GM19397 (cell line): ENCODE results near the gene CNTRL.

Experiments
- ATAC-seq: cut with Tn5 transposase; IDR thresholded peaks from one replicate; pipeline ENCODE4 v1.9.1; 2021; ENCODE audit warnings: mild to moderate bottlenecking, moderate library complexity; ENCODE audit not compliant: unreplicated experiment

The CNTRL gene

GRCh38 chr9:121199921-121200320, 125.2 kb downstream of the CNTRL start:
- ATAC-seq, result no peak

- ATAC-seq, result no peak
These were observed 125.6 kb downstream of the CNTRL start for GRCh38 chr9:121200356-121200755.

DNA sequence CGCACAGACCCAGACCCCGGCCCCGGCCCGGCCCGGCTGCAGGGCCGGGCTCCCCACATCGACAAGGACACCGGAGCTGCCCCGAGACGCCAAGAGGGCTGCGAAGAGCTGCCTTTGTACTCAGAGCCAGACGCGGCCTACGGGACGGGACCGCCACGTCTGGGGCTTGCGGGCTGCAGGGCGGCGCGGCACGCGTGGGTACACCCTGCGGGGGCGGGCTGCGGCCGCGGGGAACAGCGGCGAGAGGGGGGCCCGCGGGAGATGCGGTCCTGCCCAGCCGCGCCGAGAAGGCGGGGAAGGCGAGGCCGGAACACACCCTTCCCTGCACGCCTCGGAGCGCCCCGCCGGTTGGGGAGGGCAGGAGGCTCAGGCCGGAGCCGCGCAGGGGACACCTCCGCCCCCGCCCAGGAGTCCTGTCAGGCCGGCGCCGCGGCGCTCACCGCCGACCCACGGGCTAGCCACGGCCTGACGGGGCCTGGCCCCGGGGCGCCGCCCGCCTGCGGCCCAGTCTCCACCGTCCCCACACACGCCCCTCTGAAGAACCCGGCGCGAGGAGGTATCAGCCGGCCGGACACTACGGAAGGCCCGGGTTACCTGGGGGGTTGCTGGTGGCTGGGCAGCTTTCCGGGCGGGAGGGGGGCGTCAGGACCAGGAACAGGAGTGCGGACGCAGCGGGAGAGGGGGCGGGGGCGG, 126.4 kb downstream of the CNTRL start:
- ATAC-seq, result peak; percentile 39

- peak; percentile 87 for ATAC-seq
These were observed 127.2 kb downstream of the CNTRL start, which contains the start of gene RAB14 for GRCh38 chr9:121201738-121202533. Gene RAB14, minus strand, starts transcription at chr9:121201869. Its CDS starts 8,457 bp downstream, at chr9:121193412.

- no peak for ATAC-seq
These were observed 129.4 kb downstream of the CNTRL start for GRCh38 chr9:121204121-121204520.

- no peak for ATAC-seq
These were observed 129.9 kb downstream of the CNTRL start for GRCh38 chr9:121204611-121205010.

- peak; percentile 27 for ATAC-seq
These were observed 132.0 kb downstream of the CNTRL start for GRCh38 chr9:121206516-121207370.

GRCh38 chr9:121207371-121207940, 132.7 kb downstream of the CNTRL start:
- ATAC-seq, result peak; percentile 80

DNA sequence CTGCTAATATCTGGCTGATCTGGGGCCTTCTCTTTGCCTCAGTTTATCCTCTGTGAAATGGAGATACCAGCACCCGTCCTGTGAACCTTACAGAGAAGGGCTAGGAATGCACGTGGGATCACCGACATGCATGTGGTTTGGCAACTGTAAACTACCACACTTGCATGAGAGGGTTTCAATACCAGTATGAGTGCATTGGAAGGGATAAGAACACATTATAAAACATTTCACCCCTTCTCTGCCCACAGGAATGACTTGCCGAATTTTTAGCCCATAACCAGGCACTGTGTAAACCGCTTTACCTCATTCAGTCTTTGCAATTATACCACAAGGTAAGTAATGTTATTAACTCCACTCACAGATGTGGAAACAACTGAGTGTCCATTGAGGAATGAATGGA, 135.8 kb downstream of the CNTRL start:
- ATAC-seq, result no peak

DNA sequence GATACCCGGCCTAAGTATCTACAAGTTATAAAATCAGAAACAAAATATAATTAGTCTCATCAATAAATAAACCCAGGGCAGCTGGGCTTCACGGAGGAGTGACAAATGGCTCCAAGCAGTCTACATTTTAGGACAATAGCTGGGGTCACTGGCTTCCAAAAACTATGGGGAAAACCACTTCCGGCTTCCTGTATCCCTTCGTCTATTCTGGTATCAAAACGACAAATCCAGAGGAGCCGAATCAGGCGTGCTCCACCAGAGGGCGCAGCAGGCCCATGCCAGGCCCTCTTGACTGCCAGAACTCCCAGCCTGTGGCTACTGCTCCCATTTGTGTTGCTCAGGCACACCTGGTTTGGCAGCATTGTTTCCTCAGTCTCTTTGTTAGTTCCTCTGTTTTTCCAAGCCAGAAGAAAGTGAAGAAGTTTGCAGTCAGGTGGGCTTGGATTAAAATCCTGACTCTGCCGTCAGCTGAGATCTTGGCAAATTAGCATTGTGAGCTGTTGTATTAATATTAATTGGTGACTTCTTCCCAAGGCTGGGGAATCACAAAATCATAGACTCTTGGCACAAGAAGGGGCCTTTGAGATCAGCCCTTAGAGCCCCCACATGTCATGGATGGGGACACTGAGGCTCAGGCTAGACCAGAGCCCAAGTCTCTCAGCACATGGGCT, 138.5 kb downstream of the CNTRL start:
- ATAC-seq, result peak; percentile 52

DNA sequence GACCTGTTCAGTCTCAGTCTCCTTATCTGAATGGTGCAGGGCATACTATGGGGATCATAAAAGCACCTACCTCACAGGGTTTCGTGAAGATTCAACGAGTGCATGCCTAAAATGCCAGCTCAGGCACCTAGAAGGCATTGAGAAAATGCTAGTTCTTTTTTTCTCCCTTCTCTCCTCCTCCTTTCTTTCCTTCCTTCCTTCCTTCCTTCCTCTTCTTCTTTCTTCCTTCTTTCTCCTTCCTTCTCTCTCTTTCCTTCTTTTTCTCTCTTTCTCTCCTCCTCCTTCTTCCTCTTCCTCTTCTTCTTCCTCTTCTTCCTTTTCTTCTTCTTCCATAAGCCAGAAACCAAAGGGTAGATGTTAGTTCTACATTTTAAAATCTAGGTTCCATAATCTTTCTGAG, 139.2 kb downstream of the CNTRL start:
- no peak for ATAC-seq

DNA sequence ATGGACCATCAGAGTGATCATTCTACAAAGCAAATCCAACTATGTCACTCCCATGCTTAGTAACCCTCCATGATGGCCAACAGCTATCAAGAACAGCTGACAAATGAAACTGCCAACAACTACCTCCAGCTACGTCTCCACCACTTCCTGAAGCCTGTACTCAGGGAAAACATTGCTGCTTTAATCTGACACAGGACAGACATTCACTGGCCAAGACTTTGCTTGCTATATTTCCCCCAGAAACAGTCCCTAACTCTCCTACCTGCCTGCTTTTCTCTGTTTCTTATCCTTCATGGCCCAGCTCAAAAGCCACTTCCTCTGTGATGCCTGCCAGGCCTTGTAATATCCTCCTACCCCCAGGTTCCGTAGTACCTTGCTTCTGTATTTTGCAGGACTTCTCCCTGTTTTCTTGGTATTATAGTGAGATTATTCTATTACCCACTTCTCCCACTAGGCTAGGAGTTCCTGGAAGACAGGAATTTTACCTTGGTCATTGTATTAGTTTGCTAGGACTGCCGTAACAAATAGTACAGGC, 141.6 kb downstream of the CNTRL start:
- ATAC-seq, result no peak

GRCh38 chr9:121217609-121218292, 143.0 kb downstream of the CNTRL start:
- ATAC-seq, result no peak

DNA sequence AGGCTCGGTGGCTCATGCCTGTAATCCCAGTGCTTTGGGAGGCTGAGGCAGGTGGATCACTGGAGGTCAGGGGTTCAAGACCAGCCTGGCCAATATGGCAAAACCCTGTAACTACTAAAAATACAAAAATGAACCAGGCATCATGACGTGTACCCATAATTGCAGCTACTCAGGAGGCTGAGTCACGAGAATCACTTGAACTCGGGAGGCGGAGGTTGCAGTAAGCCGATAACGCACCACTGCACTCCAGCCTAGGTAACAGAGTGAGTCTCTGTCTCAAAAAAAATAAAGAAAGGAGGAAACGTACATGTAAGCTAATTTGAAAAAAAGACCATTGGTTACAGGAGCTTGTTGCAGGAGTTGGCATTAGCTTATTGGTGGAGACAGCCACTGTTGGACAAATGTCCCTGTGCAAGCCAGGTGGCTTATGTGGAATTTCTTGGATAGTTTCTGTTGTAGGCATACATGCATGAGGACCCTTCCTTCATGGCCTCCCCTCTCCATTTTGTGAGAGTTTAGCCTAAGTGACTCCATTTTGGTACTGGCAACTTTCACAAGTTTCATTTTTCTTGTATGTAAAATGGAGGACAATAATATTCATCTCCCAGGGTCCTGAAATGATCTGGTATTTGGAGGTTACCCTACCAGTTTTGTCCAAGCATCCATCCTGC, 143.7 kb downstream of the CNTRL start:
- no peak for ATAC-seq

GRCh38 chr9:121219530-121219929, 144.8 kb downstream of the CNTRL start:
- ATAC-seq, result no peak

- no peak for ATAC-seq
These were observed 146.4 kb downstream of the CNTRL start for GRCh38 chr9:121220996-121221663.

GRCh38 chr9:121221664-121222055, 146.9 kb downstream of the CNTRL start:
- no peak for ATAC-seq

DNA sequence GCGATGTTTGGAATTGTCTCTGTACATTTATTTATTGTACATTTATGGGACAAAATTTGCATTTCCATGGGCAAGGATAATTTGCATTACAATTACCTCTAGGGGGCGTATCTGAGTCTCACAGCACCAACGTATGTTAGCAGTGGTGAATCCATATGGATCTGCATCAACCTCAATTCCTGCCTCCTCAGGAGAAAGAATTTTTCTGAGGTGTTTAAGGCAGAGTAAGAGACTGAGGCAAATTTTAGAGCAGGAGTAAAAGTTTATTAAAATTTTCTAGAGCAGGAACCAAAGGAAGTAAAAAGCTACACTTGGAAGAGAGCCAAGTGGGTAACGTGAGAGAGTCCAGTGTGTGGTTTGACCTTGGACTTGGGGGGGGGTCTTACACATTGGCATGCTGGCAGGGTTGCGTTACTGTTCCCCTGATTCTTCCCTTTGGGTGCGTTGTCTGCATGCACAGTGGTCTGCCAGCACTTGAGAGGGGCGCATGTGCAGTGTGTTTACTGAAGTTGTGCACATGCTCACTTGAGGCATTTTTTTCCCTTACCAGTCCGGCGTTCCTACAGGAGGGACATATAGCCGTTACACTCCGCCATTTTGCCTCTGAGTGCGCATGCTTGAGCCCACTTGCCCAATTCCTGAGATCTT, 147.9 kb downstream of the CNTRL start:
- ATAC-seq, result no peak
